HepG2 (cell line): Measurements from ENCODE around the gene TTC6. TPM values are rescaled to one million over a fixed set of nuclear protein-coding genes. Genes with fewer than 3 reads are reported as not detected.
A peak's percentile ranks its signal among the peaks of the same experiment; 100 is the strongest.

Experiments used
- CCDC6 ChIP-seq: sonication (generic); formaldehyde crosslinking; IDR thresholded peaks from 2 replicates; pipeline ENCODE4 v1.8.1; 2022; ENCODE audit warnings: mild to moderate bottlenecking, missing genetic modification reagents, moderate library complexity
- CTCF ChIP-seq: sonication (generic); formaldehyde crosslinking; IDR thresholded peaks from 2 replicates; pipeline ENCODE4 v1.5.0; 2020; ENCODE audit warnings: mild to moderate bottlenecking, missing genetic modification reagents, moderate library complexity
- FOXP4 ChIP-seq: sonication (generic); formaldehyde crosslinking; IDR thresholded peaks from 2 replicates; pipeline ENCODE4 v1.4.0; 2020; ENCODE audit warnings: missing genetic modification reagents
- IRF9 ChIP-seq: sonication (generic); formaldehyde crosslinking; IDR thresholded peaks from 2 replicates; pipeline ENCODE4 v1.8.0; 2022; ENCODE audit warnings: missing genetic modification reagents, mild to moderate bottlenecking, borderline replicate concordance
- MZF1 ChIP-seq: sonication (generic); formaldehyde crosslinking; IDR thresholded peaks from 2 replicates; pipeline ENCODE4 v1.8.1; 2023; ENCODE audit warnings: mild to moderate bottlenecking, missing genetic modification reagents, borderline replicate concordance
- POLR2A ChIP-seq, 2 experiments: IDR thresholded peaks; 2 replicates each; pipeline ENCODE4 v1.6.1; 2011; ENCODE audit warnings: low read depth in 2 of 2, low read length in 2 of 2, mild to moderate bottlenecking in 1 of 2, moderate library complexity in 1 of 2; ENCODE audit not compliant: insufficient read depth in 1 of 2
- RFXAP ChIP-seq: sonication (generic); formaldehyde crosslinking; IDR thresholded peaks from 2 replicates; pipeline ENCODE4 v1.4.0; 2020; ENCODE audit warnings: missing genetic modification reagents, borderline replicate concordance
- ZFP36L1 ChIP-seq: sonication (generic); formaldehyde crosslinking; IDR thresholded peaks from 2 replicates; pipeline ENCODE4 v1.8.0; 2022; ENCODE audit warnings: mild to moderate bottlenecking, missing genetic modification reagents, moderate library complexity
- ZFX ChIP-seq: sonication (generic); formaldehyde crosslinking; IDR thresholded peaks from 2 replicates; pipeline ENCODE4 v1.4.0; 2020; ENCODE audit warnings: mild to moderate bottlenecking, low read depth, missing genetic modification reagents, moderate library complexity
- ZHX1 ChIP-seq: sonication (generic); formaldehyde crosslinking; IDR thresholded peaks from 2 replicates; pipeline ENCODE4 v1.8.1; 2022; ENCODE audit warnings: low read depth, mild to moderate bottlenecking, missing genetic modification reagents
- ZMAT5 ChIP-seq: sonication (generic); formaldehyde crosslinking; IDR thresholded peaks from 2 replicates; pipeline ENCODE4 v1.5.0; 2020; ENCODE audit warnings: mild to moderate bottlenecking, low read depth, missing genetic modification reagents, borderline replicate concordance
- ZNF224 ChIP-seq: sonication (generic); formaldehyde crosslinking; IDR thresholded peaks from 2 replicates; pipeline ENCODE4 v1.5.0; 2020; ENCODE audit warnings: mild to moderate bottlenecking, missing genetic modification reagents
- ZNF432 ChIP-seq: sonication (generic); formaldehyde crosslinking; IDR thresholded peaks from 2 replicates; pipeline ENCODE4 v1.5.0; 2020; ENCODE audit warnings: missing genetic modification reagents, mild to moderate bottlenecking, borderline replicate concordance
- ZNF549 ChIP-seq: sonication (generic); formaldehyde crosslinking; IDR thresholded peaks from 2 replicates; pipeline ENCODE4 v1.5.0; 2020; ENCODE audit warnings: missing genetic modification reagents
- ZNF800 ChIP-seq: sonication (generic); formaldehyde crosslinking; IDR thresholded peaks from 2 replicates; pipeline ENCODE4 v1.4.0; 2020; ENCODE audit warnings: missing genetic modification reagents
- polyA plus RNA-seq, 8 experiments: library from polyadenylated mRNA; depleted of rRNA in 3 of 8; stranded (reverse) in 7 of 8; unstranded in 1 of 8; fragments of >200 nt; fragmentation: Illumina TruSeq in 4 of 8; extraction: Trizol in 4 of 8; gene quantifications; 2 replicates each; pipeline versions ENCODE4 v1.2.1 to v1.2.3, GENCODE V29; 2011 to 2016; ENCODE audit warnings: low read depth in 4 of 8, missing spikeins in 1 of 8, mixed read lengths in 1 of 8; ENCODE audit not compliant: insufficient read depth in 1 of 8
- total RNA-seq, 5 experiments: library from RNA; depleted of rRNA; stranded (reverse); fragments of >200 nt; fragmentation: Illumina TruSeq; extraction: Trizol; gene quantifications; 2 replicates each; pipeline ENCODE4 v1.2.3, GENCODE V29; 2016; ENCODE audit warnings: low read depth in 1 of 5

Gene TTC6
- total and polyA plus RNA-seq, 2 of the 13 experiments (the other 11 are each of a cell fraction or from before 2014, with no cell fraction given): 9.3 to 27.4 TPM

- TF ChIP-seq ZNF800 (CRISPR knock-in tag) (no peak), ZNF432 (CRISPR knock-in tag) (0 out of 2 replicates have a peak, but pooled peaks have one; percentile 26), ZNF224 (CRISPR knock-in tag) (no peak), FOXP4 (CRISPR knock-in tag) (0 out of 2 replicates have a peak, but pooled peaks have one; percentile 43), ZHX1 (CRISPR knock-in tag) (peak; percentile 29; the same call in 1 of the 2 replicates), MZF1 (0 out of 2 replicates have a peak, but pooled peaks have one; percentile 42), ZMAT5 (no peak), CCDC6 (CRISPR knock-in tag) (no peak), POLR2A (IDR thresholded peaks at IDR 0.05; ENCODE audit: insufficient read depth in 1 of 2, low read depth in 2 of 2, low read length in 2 of 2) (peak in 1 of 2 experiments; percentile 53; a peak in 1 of 4 replicates), IRF9 (CRISPR knock-in tag) (peak; percentile 81; the same call in 1 of the 2 replicates), RFXAP (CRISPR knock-in tag) (0 out of 2 replicates have a peak, but pooled peaks have one; percentile 42), CTCF (CRISPR knock-in tag) (no peak), ZFP36L1 (no peak), ZNF549 (CRISPR knock-in tag) (no peak), ZFX (CRISPR knock-in tag) (peak; percentile 27; the same call in 1 of the 2 replicates)
Measured at GRCh38 chr14:37592482-37593408, 2.7 kb upstream of the TTC6 start (continued).
